NCI-H2227 (cell line): ENCODE measurements around the gene ABCF3.

Experiments used
- DNase-seq: peaks from one replicate; lab custom pipeline; 2025; ENCODE audit not compliant: unreplicated experiment; lab: John Stamatoyannopoulos, UW

ABCF3 gene

DNA sequence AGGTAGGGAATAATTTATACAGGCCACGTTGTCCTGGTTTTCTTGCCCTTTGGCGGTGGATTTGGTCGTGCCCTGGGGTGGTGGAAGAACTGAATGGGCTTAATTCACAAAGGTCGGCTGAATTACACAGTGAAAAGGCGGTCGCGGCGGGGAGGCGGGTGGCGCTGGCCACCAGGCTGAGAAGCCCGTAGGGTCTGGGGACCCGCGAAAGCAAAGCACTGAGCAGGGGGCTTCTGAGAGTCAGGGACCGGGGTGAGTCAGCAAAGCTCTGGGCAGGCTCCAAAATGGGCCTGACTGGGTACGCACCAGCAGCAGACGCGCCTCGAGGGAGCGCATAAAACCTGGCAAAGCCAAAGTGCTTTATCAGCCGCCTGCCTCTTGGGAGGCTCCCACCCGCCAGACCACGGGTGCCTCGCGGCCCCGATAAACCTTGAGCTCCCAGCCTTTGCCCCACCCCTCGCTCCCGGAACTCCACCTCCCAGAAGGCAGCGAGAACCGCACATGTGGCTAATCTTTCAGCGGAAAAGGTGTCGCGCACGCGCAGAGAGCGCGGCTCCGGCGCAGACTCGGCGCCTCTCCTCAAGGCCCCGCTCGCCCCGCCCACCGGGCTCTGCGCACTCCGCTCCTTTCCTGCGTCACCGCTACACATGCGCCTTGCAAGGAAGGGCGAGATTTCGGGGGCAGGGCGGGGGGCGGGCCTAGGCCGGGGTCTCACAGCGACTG is 377 bp upstream of the ABCF3 start:
- peak; percentile 100 for DNase-seq

DNA sequence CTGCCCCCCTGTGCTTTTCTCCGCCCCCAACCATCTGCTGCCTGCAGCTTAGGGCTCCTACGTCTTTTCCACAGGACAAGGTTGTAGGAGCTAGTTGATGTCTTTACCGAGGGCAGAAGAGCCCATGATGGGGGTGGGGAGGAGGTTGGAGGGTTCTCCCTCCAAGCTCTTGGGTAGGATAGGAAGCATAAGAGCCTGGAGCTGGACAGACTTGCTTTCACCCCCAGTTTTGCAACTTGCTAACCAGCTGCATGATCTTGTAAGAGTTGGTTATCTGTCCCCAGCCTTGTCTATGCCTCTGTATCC is 856 bp downstream of the ABCF3 start:
- DNase-seq, result no peak

DNA sequence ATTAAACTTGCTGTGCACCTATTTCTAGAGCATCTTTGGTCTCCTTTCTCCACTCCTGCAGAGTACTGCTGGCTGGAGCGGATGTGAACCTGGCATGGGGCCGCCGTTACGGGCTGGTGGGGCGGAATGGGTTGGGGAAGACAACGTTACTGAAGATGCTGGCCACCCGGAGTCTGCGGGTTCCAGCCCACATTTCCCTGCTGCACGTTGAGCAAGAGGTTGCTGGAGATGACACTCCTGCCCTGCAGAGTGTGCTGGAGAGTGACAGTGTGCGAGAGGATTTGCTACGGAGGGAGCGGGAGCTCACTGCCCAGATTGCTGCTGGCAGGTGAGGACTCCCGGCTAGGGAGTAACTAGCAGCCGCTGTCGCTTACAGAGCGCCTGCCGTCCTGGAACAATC is 2.1 kb downstream of the ABCF3 start:
- DNase-seq, result no peak

DNA sequence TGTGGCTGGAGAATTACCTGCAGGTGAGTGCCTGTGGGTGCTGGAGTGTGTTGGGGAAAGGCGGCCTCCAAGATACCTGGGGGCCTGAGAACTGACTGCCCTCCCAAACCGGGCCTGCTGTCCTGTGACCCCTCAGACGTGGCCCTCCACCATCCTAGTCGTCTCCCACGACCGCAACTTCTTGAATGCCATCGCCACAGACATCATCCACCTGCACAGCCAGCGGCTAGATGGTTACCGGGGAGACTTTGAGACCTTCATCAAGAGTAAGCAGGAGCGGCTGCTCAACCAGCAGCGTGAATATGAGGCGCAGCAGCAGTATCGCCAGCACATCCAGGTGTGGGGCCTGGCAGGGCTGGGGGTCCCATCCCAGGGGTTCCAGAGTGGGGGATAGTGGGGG is 3.4 kb downstream of the ABCF3 start:
- no peak for DNase-seq

DNA sequence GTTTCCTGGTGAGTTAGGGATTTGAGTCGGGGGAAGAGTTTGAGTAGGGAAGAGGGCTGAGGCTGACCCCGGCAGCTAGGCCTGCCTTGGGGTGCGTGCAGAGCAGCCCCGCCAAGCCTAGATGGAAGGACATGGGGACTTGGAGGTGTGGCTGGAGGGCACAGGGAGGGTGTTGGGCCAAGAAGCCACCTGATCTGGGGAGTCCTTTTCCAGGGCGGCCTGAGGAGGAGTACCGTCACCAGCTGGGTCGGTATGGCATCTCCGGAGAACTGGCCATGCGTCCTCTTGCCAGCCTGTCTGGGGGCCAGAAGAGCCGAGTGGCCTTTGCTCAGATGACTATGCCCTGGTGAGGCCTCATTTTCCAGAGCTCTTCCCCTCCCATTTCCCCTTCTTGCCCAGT is 6.9 kb downstream of the ABCF3 start:
- DNase-seq, result no peak

DNA sequence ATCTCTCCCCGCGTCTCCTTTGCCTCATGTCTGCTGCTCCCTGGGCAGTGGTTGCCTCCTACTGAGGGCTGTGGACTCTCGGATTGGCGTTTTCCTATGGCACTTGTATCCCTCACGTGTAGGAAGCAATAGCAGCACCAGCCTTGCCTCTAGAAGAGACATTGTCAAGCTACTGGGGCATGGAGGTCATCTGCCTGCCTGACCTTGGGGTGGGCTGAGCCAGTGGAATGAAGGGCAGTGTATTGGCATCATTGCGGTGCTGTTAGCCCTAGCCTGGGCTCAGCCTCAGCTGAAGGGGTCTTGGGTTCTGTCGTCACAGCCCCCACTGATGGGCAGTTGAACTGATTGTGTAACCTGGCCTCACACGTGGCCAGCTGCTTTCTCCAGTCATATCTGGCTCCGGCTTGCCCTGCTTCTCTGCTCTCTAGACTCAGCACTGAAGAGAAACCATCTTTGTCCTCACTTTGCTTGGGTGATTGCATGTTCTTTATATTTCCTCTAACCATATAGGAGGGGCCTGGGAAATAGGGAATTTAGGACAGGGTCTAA is 8.1 kb downstream of the ABCF3 start:
- DNase-seq, result no peak

DNA sequence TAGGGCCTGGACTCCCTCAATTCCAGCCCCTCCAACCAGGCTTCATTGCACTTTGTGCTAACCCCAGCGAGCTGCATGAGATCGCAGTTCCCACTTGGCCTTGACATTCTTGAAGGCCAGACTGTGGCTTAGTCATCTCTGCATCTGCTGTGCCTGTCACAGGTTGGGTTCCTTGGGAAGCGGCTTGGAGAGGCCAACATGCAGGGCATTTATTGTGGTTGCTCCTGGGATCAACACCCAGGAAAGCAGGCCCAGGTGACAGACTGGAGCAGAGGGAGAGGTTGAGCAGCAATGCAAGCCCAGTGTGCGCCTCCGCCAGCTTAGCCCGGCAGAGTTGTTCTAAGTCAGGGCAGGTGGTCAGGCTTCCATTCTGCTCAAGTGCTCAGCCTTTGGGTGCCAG is 10.5 kb downstream of the ABCF3 start:
- DNase-seq, result no peak

DNA sequence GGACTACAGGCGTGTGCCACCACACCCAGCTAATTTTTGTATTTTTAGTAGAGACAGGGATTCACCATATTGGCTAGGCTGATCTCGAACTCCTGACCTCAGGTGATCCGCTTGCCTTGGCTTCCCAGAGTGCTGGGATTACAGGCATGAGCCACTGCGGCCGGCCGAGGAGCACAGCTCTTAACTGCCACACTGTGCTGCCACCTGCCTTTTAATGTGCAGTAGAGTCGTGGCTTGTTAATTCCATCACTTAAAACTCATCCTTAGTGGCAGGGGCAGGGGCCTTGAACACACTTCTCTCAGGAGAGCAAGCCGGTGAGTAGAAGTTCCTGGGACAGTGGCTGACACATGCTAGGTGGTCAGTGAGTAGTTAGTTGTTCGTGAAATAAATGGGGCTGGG is 12.5 kb downstream of the ABCF3 start:
- no peak for DNase-seq

DNA sequence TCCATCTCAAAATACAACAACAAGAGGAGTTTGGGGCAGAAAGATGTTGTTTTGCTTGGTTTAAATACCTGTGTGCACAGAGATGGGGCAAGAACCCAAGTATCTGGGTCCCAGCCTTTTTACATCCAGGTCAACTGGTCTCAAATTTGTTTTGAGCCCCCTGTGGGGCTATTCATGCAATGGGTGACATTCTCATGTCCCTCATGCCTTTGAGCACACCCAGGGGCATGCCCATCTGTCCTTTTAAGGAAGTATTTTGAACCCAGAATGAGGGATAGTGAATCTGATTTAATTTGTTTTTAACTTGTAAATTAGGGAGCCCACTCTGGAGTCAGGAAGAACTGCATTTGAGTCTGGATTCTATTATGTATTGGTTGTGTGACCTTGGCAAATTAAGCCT is 14.8 kb downstream of the ABCF3 start:
- DNase-seq, result no peak

DNA sequence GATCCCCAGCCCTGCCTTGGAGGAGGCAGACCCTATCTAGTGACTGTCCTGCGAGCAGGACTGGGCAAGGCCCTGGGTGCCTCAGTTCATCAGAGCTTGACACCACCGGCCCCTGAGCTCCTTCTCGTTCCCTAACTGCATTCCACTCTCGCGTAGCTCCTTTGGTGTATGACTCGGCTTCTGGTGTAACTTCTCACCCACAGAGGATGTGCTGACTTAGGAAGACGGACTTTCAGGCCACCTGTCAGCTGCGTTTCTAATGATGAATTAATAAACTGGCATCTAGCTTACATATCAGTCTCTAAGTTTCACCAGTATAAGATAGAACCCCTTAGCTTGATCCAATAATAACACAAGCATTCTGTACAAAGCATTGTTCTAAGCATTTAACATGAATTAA is 17.5 kb downstream of the ABCF3 start:
- no peak for DNase-seq

DNA sequence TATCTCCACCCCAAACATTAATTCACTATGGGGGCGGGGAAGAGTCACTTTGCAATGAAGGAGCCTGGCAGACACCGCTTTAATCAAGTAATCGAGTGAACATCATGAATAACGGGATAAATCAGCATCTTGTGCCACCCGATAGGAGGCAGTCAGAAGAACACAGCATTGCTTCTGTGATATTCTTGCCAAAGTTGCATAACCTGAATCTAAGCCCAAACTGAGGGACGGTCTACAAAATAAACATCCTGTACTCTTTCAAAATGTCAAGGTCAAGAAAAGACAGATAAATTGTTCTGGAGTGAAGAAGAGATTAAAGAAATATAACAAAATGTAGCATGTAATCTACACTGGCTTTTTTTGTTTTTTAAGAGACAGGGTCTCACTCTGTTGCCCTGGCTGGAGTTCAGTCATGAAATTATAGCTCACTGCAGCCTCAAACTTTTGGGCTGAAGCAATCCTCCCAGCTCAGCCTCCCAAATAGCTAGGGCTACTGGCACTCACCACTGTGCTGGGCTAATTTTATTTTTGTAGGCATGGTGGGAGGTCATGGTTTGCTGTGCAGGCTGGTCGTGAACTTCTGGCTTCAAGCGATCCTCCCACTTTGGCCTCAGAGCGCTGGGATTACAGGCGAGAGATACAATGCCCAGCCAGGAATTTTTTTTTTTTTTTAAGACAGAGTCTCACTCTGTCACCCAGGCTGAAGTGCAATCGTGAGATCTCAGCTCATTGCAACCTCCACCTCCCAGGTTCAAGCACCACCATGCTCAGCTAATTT is 23.3 kb downstream of the ABCF3 start:
- DNase-seq, result no peak

DNA sequence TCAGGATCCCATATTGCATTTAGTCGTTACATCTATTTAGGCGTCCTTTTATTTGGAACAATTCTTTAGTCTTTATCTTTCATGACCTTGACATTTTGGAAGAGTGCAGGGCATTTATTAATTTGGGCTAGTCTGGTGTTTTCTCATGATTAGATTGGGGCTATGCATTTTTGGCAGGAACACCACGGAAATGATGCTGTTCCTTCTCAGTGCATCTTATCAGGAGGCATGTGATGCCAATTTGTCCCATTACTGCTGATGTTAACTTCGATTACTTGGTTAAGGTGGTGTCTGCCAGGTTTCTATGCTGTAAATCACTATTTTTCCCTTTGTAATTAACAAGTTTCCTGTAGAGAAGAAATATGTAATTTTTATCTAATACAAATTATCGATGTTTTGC is 25.3 kb downstream of the ABCF3 start:
- DNase-seq, result no peak

DNA sequence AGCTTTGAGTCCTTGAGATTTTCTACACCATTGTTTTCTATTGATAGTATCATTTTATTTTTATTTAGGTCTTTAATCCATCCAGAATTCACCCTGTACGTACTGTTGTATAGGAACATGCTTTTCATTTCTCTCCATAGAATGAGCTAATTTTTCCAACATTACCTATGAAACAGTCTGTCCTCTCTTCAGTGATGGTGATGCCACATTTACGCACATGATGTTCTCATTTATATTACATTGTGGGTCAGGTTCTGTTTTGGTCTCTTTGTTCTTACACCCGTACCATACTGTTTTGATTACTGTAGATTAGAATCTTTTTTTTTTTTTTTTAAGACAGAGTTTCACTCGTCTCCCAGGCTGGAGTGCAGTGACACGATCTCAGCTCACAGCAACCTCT is 25.7 kb downstream of the ABCF3 start:
- no peak for DNase-seq

DNA sequence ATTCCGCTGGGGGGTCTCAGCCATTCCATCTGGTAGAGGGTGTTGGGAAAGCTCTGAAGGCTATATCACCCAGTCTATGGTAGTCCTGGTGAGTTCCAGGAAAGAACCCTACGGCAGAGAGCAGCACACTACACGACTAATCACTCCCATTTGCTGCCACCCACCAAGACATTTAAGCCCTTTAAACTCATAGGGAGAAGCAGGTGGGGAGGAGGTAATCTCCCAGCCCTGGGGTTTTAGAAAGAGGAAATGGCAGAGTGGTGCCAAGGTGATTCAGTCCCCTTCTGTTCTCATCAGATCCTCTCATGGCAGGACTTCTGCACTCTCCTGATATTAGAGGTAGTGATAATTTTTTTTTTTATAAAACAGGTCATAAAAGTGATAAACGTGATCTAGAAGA is 32.8 kb downstream of the ABCF3 start:
- no peak for DNase-seq

DNA sequence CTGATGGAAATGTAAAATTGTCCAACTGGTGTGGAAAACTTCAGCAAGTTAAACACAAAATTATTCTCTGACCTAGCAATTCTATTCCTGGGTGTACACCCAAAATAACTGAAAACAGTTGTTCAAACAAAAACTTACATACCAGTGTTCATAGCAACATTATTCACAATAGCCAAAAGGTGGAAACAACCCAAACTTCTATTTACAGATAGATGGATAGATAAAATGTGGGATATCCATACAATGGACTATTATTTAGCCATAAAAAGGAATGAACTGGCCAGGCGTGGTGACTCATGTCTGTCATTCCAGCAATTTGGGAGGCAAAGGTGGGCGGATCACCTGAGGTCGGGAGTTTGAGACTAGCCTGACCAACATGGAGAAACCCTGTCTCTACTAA is 36.5 kb downstream of the ABCF3 start:
- DNase-seq, result no peak

DNA sequence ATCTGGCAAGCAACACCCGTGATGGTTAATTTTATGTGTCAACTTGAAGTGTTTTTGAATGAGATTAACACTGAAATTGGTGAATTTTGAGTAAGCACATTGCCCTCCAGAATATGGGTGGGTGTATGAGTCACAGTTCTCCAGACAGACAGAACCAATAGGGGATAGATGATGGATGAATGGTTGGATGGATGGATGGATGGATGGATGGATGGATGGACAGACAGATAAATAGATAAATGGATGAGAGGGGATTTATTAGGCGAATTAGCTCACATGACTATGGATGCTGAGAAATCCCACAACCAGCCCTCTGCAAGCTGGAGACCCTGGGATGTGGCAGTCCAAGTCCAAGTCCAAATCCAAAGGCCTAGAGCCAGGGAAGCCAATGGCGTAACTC is 37.9 kb downstream of the ABCF3 start:
- DNase-seq, result no peak

DNA sequence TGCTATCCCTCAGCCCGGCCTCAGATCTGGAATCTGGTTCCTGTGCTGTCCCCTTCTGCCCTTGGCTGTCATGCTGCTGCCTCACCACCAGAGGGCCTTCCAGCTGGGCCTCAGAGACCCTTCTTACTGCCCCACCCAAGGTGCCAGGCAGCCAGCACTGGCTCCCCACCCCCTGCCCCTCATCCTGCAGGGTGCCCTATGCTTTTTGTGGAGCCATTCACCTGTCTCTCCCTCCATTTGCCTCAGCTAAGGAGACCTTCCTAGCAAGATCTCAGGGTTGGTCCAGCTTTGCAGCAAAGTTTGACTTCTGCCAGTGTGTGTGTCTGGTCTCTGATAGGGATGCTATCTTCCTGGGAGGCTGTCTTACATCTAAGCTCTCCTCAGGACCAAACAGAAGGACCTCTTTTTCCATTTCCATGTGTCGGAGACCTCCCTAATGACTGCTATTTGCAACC is 41.5 kb downstream of the ABCF3 start:
- DNase-seq, result peak; percentile 51

DNA sequence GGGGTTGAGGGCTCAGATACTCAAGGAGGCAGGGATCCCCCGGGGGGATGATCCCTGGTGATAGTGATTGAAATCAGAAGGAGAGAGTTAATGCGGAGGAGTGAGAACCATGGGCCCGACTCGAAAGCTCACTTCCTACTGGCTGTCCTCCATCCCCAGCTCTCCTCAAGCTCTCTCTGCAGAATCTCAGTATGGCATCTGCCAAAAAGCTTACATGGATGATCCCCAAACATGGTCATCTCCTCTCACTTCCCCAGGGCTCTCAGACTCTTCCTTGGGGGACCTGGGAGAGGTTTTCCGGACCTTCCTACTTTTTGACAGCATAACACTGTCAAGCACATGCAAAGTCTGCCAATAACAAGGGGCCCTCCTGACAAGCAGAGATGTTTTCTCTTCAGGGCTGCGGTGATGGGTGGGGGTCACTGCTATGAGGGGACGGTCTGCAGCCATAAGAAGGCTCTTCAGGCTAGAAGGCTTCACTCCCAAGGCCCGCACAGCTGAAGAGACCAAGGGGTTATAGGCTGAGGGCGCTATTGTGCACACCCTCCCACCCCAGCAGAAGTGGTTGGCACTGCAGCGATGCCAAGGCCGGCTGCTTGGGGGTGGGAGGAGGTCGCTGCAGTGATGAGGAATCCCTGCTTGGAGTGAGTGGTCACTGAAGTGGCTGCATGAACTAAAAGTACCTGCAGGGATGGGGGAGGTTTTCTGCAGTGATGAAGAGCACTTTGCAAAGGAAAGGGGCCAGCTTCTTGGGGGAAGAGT is 42.6 kb downstream of the ABCF3 start:
- DNase-seq, result no peak

DNA sequence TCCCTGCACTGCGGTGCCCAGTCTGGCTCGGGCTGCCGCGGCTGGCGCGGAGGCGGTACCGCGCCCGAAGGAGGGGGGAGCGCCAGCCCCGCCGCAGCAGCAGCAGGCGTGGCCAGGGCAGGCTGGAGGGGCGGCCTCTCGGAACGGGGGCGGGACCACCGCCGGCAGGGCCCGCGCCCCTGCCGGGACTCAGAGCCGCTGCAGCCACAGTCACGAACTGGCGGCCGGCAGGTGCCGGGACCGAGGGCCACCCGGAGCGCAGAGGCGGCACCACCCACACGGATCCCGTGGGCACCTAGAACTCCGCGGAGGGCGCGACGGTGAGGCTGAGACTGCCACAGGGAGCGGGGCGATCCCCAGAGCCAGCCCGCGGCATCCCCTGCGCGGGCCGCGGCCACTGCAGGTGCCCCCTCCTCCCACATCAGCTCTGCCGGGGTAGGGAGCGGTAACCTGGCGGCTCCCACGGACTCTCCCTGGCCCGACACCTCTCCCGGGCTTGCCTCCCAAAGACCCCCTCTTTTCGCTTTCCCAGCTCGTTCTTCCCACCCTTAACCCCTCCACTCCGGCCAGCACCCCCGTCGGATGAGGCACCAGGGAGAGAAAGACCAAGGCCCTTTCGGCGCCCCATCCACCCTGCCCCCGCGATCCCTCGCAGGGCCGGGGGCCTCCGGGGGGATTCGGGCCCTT is 43.5 kb downstream of the ABCF3 start, which contains the start of gene VWA5B2:
Gene VWA5B2 (plus strand): TSS at position 192 of the 687 bp plus-strand sequence. CDS start 944 bp downstream, outside the sequence.
- peak; percentile 89 for DNase-seq

DNA sequence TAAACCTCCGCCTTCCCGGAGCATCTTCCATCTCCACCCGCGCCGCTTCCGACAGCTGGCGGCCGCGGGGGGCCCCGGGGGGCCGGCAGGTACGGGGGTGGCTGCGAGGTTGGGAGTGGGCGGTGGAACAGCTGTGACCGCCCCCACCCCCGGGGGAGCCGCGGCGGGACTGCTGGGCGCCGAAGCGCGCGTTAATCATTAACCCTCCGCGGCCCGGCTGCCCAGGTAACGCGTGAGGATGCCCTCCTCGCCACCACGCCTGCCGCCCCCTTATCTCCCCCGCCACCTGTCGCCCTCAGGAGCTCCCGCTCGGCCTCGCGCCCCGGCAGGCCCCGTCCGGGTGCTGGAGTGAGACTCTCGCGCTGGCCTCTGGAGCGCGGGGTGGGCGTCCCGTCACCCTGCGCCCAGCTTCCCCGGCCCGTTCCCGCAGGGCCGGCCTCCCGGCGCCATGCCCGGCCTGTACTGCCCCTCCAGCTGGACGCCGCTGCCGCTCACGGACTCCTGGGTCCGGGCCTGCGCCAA is 44.1 kb downstream of the ABCF3 start:
- peak; percentile 39 for DNase-seq
